Measurements from ENCODE around the gene HES3.

The HES3 gene

GRCh38 chr1:6260961-6261614 is 17.1 kb downstream of the HES3 start, which contains the start of gene GPR153:
Gene GPR153, minus strand, starts transcription at chr1:6261098. Its CDS starts 6,193 bp downstream, at chr1:6254905.
- in situ Hi-C loops (cut with MboI; ENCODE audit: low sequenced_read_pairs), result no loop called here

GRCh38 chr1:6261615-6261995 is 17.6 kb downstream of the HES3 start:
- in situ Hi-C loops (cut with MboI; ENCODE audit: low sequenced_read_pairs), result no loop called here

GRCh38 chr1:6262555-6263420 is 18.8 kb downstream of the HES3 start:
- in situ Hi-C loops (cut with MboI; ENCODE audit: low sequenced_read_pairs), result no loop called here

GRCh38 chr1:6263716-6264115 is 19.7 kb downstream of the HES3 start:
- in situ Hi-C loops (cut with MboI; ENCODE audit: low sequenced_read_pairs), result no loop called here

GRCh38 chr1:6265151-6265550 is 21.2 kb downstream of the HES3 start:
- in situ Hi-C loops (cut with MboI; ENCODE audit: low sequenced_read_pairs), result no loop called here

- in situ Hi-C loops (cut with MboI; ENCODE audit: low sequenced_read_pairs), result no loop called here
These were observed 22.7 kb downstream of the HES3 start for GRCh38 chr1:6266641-6267040.

- in situ Hi-C loops (cut with MboI; ENCODE audit: low sequenced_read_pairs), result no loop called here
These were observed 23.8 kb downstream of the HES3 start for GRCh38 chr1:6267686-6268322.

- in situ Hi-C loops (cut with MboI; ENCODE audit: low sequenced_read_pairs), result no loop called here
These were observed 24.4 kb downstream of the HES3 start for GRCh38 chr1:6268415-6268814.

- in situ Hi-C loops (cut with MboI; ENCODE audit: low sequenced_read_pairs), result no loop called here
These were observed 25.3 kb downstream of the HES3 start for GRCh38 chr1:6269296-6269695.

GRCh38 chr1:6269720-6270400 is 25.9 kb downstream of the HES3 start:
- in situ Hi-C loops (cut with MboI; ENCODE audit: low sequenced_read_pairs), result no loop called here

GRCh38 chr1:6270401-6270800 is 26.4 kb downstream of the HES3 start:
- in situ Hi-C loops (cut with MboI; ENCODE audit: low sequenced_read_pairs), result no loop called here

- in situ Hi-C loops (cut with MboI; ENCODE audit: low sequenced_read_pairs), result no loop called here
These were observed 27.0 kb downstream of the HES3 start for GRCh38 chr1:6271006-6271405.

- in situ Hi-C loops (cut with MboI; ENCODE audit: low sequenced_read_pairs), result no loop called here
These were observed 27.6 kb downstream of the HES3 start for GRCh38 chr1:6271554-6271953.

- in situ Hi-C loops (cut with MboI; ENCODE audit: low sequenced_read_pairs), result no loop called here
These were observed 28.5 kb downstream of the HES3 start for GRCh38 chr1:6272452-6272851.

- in situ Hi-C loops (cut with MboI; ENCODE audit: low sequenced_read_pairs), result no loop called here
These were observed 28.9 kb downstream of the HES3 start for GRCh38 chr1:6272868-6273267.

GRCh38 chr1:6273380-6273891 is 29.5 kb downstream of the HES3 start:
- in situ Hi-C loops (cut with MboI; ENCODE audit: low sequenced_read_pairs), result no loop called here

GRCh38 chr1:6274102-6274501 is 30.1 kb downstream of the HES3 start:
- in situ Hi-C loops (cut with MboI; ENCODE audit: low sequenced_read_pairs), result no loop called here

- in situ Hi-C loops (cut with MboI; ENCODE audit: low sequenced_read_pairs), result no loop called here
These were observed 30.7 kb downstream of the HES3 start for GRCh38 chr1:6274622-6275139.

GRCh38 chr1:6275826-6276782 is 32.1 kb downstream of the HES3 start:
- in situ Hi-C loops (cut with MboI; ENCODE audit: low sequenced_read_pairs), result no loop called here

Measured in hTERT RPE-1 (cell line).